Measurements from ENCODE around the gene PSMA8.
"Not testable (repeated sequence)": the region's sequence is repeated elsewhere in the genome, so short reads cannot be mapped to it uniquely, and the experiment has no call there.

- TF ChIP-seq REST (IDR thresholded peaks at IDR 0.05; ENCODE audit: low read depth, low read length); CTCF (IDR thresholded peaks at IDR 0.05); POLR2AphosphoS5 (IDR thresholded peaks at IDR 0.05; ENCODE audit: low read depth, low read length); TEAD4 (IDR thresholded peaks at IDR 0.05; ENCODE audit: borderline replicate concordance, insufficient read depth); RCOR1 (IDR thresholded peaks at IDR 0.05; ENCODE audit: low read length); MAX (IDR thresholded peaks at IDR 0.05; ENCODE audit: low read depth); RXRA (IDR thresholded peaks at IDR 0.05; ENCODE audit: borderline replicate concordance, low read depth); USF1 (IDR thresholded peaks at IDR 0.05; ENCODE audit: borderline replicate concordance, low read depth); MXI1 (IDR thresholded peaks at IDR 0.05; ENCODE audit: low read depth, low read length); USF2 (IDR thresholded peaks at IDR 0.05; ENCODE audit: borderline replicate concordance, low read depth, low read length); MEF2A (IDR thresholded peaks at IDR 0.05; ENCODE audit: borderline replicate concordance, low read depth); GABPA (IDR thresholded peaks at IDR 0.05; ENCODE audit: low read depth); EZH2phosphoT487 (IDR thresholded peaks at IDR 0.05; ENCODE audit: borderline replicate concordance, low read depth): not testable (repeated sequence)
These were observed 105.0 kb downstream of the PSMA8 start for GRCh38 chr18:26238718-26239117.

All from SK-N-SH (cell line).